DMS 273 (cell line): ENCODE results near the gene OPHN1.

Experiments used
- DNase-seq: peaks from one replicate; lab custom pipeline; 2025; ENCODE audit not compliant: unreplicated experiment; lab: John Stamatoyannopoulos, UW

Gene OPHN1

GRCh38 chrX:68433155-68433980, at the start of gene OPHN1:
OPHN1 (minus strand) TSS chrX:68433495; CDS start chrX:68433020, 475 bp downstream.
- peak; percentile 78 for DNase-seq

GRCh38 chrX:68480969-68481368, 47.7 kb upstream of the OPHN1 start:
- DNase-seq, result no peak

- no peak for DNase-seq
These were observed 31.5 kb upstream of the OPHN1 start for GRCh38 chrX:68464796-68465195.

- DNase-seq, result no peak
These were observed 30.6 kb upstream of the OPHN1 start for GRCh38 chrX:68463880-68464279.

- DNase-seq, result peak; percentile 82
These were observed 29.4 kb upstream of the OPHN1 start for GRCh38 chrX:68462653-68463052.

GRCh38 chrX:68462197-68462596, 28.9 kb upstream of the OPHN1 start:
- no peak for DNase-seq

GRCh38 chrX:68461576-68461975, 28.3 kb upstream of the OPHN1 start:
- no peak for DNase-seq

- no peak for DNase-seq
These were observed 27.8 kb upstream of the OPHN1 start for GRCh38 chrX:68461093-68461492.

GRCh38 chrX:68455151-68455510, 21.8 kb upstream of the OPHN1 start:
- DNase-seq, result no peak

GRCh38 chrX:68454476-68455150, 21.3 kb upstream of the OPHN1 start:
- DNase-seq, result no peak

- DNase-seq, result no peak
These were observed 18.4 kb upstream of the OPHN1 start for GRCh38 chrX:68451720-68452119.

- DNase-seq, result no peak
These were observed 10.0 kb upstream of the OPHN1 start for GRCh38 chrX:68443155-68443868.

GRCh38 chrX:68440940-68441339, 7.6 kb upstream of the OPHN1 start:
- peak; percentile 87 for DNase-seq

- peak; percentile 29 for DNase-seq
These were observed 7.1 kb upstream of the OPHN1 start for GRCh38 chrX:68440442-68440841.

GRCh38 chrX:68439341-68439740, 6.0 kb upstream of the OPHN1 start:
- no peak for DNase-seq

- no peak for DNase-seq
These were observed 5.3 kb upstream of the OPHN1 start for GRCh38 chrX:68438575-68438974.

- no peak for DNase-seq
These were observed 645 bp upstream of the OPHN1 start for GRCh38 chrX:68433981-68434299.

GRCh38 chrX:68432648-68433047, 647 bp downstream of the OPHN1 start:
- DNase-seq, result no peak

GRCh38 chrX:68431836-68432235, 1.5 kb downstream of the OPHN1 start:
- DNase-seq, result no peak

- DNase-seq, result no peak
These were observed 4.1 kb downstream of the OPHN1 start for GRCh38 chrX:68429216-68429615.

- no peak for DNase-seq
These were observed 4.9 kb downstream of the OPHN1 start for GRCh38 chrX:68428431-68428830.

- no peak for DNase-seq
These were observed 8.6 kb downstream of the OPHN1 start for GRCh38 chrX:68424719-68425118.
